GM21423 (cell line): ENCODE measurements around the gene UQCC3.
"Not testable (repeated sequence)": the region's sequence is repeated elsewhere in the genome, so short reads cannot be mapped to it uniquely, and the experiment has no call there.

Experiments used
- ATAC-seq: cut with Tn5 transposase; IDR thresholded peaks from one replicate; pipeline ENCODE4 v1.9.1; 2021; ENCODE audit warnings: mild to moderate bottlenecking, moderate library complexity; ENCODE audit not compliant: unreplicated experiment

The UQCC3 gene

DNA sequence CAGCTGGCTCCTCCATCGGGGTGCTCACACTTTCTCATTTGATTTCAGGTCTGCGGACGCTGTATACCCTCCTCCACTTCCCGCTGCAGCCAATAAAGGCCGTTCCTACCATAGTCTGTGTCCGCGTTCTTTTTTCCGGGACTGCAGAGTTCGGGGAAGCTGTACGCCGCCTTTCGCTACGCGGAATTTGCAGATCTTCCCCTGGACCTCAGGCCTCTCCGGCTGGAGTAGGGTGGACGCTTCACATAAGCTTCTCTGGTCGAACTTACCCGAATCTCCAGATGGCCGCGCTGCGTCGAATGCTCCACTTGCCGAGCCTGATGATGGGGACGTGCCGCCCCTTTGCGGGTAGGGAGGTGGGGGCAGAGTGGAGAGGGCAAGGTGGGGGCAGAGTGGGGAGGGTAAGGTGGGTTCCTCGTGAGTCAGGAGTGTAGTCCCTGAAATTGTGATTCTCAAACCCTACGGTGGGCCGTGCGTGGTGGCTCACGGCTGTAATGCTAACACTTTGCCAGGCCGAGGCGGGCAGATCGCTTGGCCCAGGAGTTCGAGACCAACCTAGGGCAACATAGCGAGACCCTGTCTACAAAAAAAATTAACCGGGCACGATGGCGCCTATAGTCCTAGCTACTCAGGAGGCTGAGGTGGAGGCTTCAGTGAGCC is 5.7 kb upstream of the UQCC3 start:
- peak; percentile 18 for ATAC-seq

DNA sequence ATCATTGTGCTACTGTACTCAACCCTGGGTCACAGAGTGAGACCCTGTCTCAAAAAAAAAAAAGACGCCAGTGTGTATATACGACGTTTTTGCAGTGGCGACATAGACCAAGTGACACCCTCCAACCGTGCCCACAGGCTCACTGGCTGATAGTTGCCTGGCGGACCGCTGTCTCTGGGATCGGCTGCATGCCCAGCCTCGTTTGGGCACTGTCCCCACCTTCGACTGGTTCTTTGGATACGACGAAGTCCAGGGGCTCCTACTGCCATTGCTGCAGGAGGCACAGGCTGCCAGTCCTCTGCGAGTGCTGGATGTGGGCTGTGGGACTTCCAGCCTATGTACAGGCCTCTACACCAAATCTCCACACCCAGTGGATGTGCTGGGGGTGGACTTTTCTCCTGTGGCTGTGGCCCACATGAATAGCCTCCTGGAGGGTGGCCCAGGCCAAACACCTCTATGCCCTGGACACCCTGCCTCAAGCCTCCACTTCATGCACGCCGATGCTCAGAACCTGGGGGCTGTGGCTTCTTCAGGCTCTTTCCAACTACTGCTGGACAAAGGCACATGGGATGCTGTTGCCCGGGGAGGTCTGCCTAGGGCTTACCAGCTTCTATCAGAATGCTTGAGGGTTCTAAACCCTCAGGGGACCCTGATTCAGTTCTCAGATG is 5.1 kb upstream of the UQCC3 start:
- no peak for ATAC-seq

DNA sequence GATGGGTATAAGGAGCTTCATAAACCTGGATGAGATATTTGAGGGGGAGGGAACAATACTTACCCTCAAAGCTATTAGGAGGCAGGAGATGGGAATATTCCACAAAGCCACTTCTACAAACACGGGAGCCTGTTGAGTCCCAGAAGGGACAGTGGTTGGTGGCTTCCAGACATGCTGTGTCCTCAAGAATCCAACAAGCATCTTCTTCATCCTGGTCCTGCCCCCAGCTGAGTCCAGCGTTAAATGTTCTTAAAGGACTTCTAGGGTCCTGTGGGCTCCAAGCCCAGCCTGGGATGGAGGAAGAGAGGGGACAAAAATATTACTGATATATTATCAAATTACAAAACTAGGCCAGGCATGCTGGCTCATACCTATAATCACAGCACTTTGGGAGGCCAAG is 4.0 kb upstream of the UQCC3 start:
- ATAC-seq: no peak

DNA sequence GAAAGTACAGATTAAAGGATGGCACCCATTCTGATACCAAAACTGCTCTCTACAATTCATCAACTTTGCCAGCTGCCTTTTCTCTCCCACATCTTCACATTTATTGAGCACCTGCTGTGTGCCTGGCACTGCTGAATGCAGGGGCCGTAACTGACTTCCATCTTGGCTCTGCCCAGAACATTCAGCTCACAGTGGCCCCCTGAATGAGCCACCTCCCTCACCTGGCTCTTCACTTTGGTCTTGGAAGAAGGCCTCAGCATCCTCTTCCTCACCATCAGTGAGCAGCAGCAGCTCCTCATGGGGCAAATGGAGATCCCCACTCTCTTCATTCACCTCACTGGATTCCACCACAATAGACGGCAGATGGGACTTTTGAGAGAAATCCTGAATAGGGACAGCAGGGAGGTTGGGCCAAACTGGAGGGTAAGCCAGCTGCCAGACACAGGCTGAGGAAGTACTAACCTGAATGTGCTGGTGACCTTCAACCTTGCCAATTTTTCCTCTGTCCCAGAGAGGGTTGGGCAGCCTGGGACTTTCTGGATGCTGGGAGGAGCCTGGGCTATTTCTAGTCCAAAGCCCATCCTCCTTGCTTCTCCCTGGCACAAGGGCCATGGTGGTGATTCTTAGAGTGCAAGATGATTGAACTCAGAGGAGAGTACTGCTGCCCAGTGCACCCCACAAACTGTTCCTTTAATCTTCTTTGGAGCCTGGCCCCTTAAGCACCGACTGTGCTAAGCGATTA is 1.9 kb upstream of the UQCC3 start:
- ATAC-seq: no peak

DNA sequence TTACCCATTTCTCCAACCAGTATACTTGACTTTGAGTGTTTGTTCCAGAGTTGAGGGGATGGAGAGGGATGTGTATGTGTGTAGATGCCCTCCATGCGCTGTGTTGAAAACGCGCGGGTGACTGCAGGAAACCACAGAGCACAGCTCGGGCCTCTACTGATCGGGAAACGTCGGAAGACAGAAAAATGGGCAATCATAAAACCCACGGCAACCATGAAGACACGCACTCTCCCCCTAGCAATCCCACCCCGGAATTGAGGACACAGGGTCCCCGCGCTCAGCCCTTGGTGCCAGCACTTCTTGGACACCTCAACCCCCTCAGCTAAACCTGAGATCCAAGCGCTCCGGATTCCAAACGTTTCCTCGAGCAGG is 251 bp upstream of the UQCC3 start:
- no peak for ATAC-seq

DNA sequence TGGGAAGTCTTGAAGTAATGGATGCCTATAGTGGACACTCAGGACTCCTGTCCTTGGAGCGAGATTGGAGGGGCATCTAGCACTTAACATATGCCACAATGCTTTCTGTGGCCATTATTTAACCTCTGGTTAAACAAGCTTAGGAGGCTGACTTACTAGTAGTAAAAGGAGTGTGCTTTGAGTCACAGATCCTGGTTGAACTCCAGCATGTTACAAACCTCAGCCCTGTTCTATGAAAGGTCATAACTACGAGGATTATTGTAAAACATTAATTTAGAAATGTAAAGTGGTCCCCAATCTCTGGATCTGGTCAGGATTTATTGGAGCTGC is 1.7 kb downstream of the UQCC3 start:
- ATAC-seq: no peak

DNA sequence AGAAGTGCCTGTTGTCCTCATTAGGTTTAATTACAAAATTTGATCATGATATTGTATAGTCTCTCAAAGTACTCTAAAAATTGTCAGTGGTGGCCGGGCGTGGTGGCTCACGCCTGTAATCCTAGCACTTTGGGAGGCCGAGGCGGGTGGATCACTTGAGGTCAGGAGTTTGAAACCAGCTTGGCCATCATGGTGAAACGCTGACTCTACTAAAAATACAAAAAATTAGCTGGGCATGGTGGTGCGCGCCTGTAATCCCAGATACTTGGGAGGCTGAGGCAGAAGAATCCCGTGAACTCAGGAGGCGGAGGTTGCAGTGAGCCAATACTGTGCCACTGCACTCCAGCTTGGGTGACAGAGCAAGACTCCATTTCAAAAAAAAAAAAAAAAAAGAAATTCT is 3.9 kb downstream of the UQCC3 start:
- ATAC-seq: not testable (repeated sequence)

DNA sequence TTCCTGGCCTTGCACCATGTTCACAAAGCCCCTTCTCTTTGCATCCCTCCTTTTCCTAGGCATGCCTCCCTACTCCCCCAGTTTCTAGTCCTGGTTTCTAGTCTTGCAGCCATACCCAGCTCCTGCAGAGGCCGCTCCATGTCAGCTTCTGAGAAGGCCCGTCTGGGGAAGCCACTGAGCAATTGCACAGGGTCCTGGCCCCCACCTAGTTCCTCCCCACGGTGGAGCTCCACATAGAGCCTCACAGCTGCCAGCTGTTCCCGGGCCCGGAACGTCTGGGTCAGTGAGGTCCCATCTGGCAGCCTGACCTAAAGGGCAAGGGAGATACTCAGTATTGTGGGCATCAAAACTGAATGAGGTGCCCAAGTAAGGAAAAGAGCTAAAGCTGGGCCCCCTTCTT is 5.2 kb downstream of the UQCC3 start:
- ATAC-seq: no peak

DNA sequence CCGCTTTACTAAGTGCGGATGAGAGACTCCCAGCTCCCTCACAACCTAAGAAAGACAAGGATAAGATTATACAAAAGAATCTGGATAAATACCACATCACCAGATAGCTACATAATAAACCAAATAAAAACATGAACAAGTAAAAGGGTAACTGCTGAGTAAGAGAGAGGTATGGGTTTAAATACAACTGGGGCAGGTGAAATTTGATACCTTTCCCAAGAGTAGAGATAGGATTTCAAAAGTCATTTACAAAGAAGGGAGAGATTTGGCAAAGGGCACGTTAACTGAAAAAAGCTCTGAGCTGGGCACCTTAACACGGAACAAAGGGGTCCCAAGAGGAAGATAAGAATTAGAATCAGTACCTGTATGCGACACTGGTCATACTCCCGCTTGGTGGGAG is 5.7 kb downstream of the UQCC3 start:
- no peak for ATAC-seq

DNA sequence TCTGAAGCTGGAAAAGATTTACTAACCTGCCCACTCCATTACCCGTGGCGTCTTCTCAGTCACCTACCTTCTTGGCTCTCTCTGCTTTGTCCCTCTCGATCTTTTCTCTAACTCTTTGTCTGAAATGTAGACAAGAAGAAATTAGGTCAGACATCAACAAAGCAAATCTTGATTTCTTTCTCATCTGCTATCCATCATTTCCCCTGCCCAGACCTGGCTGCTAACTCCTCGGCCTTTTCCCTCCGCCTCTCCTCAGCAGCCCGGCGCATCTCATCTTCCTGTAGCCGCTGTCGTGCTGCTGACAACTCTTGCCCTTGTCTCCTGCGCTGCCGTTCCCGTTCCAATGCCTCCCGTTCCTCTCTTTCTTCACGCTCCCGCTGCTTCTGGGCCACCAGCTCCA is 6.2 kb downstream of the UQCC3 start:
- ATAC-seq: no peak

DNA sequence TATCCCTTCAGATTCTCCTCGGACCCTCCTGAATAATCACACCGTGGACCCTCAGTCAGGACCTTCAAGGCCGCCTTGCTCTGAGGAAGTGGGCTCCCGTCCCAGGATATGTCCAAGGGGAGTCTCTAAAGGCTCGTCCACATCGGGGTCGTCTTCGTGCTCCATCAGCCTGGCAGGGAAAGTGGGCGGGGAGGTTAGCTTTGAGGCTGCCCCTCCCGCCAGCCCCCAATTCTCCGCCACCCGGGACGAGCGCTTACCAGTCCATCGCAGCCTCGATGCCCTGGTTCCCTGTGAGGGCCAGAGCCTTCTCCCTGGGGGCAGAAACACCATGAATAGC is 6.9 kb downstream of the UQCC3 start:
- ATAC-seq: peak; percentile 10

DNA sequence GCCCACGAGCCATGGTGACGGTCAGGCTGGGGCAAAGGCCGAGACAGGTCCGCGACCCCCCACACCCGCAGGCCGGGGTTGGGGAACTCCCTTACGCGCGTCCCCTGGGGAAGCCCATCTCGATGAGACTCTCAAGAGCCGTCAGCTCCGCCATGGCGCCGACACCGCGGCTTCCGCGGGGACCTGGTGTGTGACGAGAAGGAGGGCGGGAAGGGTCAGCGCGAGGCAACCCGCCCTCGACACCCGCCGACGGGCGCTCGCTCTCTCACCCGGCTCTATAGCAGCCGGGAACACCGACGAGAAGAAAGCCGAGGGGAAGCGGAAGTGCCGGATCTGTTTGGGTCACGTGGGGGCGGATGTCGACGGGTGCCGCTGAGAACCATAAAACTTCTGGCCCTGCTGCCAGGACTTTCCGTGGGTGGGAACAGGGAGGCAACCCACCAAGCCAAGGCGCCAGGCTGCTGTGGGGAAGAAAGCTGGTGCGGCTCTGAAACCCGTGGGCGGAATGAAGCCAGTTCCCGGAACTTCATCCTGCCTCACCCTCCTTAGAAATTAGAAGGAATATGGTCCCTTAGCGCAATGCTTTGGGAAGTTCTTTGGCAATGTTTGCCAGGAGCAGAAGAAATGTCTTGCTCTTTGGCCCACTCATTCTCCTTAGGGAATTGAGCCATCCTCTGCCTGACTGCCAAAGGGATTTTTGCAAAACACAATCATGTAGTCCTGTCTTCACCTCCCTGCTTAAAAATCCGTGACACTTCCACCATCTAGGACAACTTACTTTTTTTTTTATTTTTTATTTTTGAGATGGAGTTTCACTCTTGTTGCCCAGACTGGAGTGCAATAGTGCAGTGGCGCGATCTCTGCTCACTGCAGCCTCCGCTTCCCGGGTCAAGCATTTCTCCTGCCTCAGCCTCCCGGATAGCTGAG is 7.6 kb downstream of the UQCC3 start, which contains the start of gene UBXN1:
Gene UBXN1 (minus strand): TSS at position 304 of the 927 bp plus-strand sequence. CDS start 150 bp downstream, at position 154.
- ATAC-seq: peak; percentile 76

DNA sequence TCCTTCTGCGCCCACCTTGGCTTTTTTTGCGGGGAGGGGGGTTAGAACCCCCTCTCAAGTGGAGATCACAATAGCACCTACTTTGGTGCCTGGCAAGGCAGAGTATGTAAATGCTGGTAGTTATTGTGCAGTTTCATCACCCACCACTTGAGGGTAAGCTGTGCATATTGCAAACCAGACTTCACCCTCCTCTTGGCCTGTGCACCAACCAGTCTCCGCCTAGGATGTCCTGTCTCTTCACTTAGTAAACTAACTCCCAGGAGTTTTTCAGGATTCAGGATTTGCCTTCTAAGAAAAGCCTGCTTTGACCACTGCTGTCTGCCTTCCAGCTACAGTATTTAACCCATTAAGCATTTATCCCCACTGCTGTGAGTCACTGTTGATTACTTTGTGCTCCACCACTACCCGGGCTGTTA is 9.4 kb downstream of the UQCC3 start:
- no peak for ATAC-seq

DNA sequence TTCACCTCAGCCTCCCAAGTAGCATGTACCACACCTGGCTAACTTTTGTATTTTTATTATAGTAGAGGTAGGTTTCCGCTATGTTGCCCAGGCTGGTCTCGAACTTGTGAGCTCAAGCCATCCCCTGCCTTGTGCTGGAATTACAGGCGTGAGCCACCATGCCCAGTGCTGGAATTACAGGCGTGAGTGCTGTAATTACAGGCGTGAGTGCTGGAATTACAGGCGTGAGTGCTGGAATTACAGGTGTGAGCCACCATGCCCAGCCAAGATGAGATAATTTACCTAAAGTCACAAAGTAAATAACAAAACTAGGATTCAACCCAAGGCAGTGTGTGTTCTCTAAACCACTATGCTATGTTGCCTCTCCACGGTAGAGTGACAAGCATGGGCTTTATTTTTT is 11.0 kb downstream of the UQCC3 start:
- ATAC-seq: no peak

DNA sequence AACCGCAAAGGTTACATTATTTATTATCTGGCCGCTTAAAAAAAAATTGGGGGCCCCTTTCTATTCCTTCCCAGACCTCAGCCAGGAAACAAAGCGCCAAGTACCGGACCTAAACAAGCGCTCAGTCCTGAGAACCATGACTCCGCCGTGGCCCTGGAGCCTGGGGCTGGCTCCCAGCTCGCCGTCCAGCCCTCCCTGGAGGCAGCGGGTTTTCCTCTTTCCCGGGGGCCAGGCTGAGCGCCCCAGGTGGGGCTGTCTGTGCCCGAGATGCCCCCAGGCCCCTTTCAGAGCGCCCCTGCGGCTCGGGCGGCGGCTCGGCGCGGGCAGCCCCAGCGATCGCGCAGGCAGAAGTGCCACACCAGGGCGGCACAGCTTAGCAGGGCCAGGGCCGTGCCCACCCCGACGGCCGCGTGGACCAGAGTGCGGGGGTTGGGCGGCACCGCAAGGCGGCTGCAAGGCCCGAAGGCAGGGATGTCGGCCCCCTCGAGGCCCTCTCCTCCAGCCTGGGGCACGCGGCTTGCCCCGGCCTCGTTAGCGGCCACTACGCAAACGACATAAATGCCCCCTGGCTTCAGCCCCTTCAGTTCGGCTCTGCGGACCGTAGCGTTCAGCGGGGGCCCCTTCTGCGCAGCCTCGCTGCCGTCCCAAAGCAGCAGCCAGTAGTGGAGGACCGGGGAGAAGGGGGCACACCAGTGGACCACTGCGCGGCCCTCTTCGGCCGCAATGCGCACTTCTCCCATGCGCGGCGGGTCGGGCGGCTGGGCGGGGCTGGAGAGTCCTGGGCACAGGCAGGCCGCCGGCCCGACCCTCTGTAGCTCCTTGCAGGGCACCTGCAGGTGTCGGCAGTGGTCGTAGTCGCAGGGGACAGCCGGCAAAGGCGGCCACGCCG is 16.3 kb downstream of the UQCC3 start:
- no peak for ATAC-seq

DNA sequence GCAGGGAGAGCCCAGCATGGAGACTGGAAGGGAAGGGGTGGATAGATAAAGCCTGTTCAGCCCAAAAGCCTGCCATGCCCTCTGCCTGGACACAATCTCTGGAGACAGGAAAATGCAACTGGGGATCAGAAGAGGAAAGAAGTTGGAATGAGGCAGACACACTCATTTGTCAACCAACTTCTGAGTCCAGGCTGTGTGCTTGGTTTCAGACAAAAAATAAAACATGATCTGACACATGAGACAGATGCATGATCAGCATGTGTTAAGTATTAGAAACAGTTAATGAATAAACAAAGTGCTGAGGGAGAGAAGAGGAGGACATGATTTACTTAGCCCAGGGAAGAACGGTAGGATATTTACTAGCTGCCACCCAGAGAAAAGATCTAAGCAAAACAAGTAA is 17.0 kb downstream of the UQCC3 start:
- no peak for ATAC-seq

DNA sequence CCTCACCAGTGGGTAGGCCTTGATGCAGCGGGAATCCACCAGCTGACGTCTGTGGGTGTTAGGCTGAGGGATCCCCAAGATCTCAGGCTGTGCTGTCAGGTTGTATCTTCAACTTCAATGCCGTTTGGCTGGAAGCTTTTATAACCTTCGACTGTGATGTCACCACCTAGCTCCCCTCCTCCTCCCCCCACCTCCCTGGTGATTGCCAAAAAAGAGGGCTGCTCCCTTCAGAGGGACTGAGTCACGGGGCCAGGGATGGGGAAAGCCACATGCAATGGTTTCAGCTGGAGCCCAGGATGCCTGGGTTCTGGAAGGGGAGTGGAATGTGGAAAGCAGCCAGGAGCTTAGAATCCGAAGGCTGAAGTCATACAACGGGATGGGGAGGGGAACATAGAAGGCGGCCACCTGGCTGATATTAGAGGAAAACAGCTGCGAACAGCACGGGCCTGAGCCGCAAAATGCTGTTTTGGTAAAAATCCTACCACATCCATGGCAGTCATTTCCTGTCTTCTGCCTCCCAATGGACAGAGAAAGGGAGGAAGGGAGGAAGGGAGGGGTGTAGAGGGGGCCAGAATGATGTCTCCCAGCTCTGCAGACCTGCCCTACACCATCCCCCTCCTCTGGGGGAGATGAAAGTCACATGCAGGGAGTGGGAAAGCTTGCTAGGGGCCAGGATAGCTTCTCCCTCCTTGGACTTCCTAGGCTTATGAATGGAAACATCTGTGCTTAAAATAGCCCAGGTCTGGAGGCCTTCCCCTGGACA is 18.1 kb downstream of the UQCC3 start, which contains the start of gene LRRN4CL:
Gene LRRN4CL (minus strand): TSS at position 110 of the 763 bp plus-strand sequence. CDS start 1,022 bp downstream, outside the sequence.
- no peak for ATAC-seq

DNA sequence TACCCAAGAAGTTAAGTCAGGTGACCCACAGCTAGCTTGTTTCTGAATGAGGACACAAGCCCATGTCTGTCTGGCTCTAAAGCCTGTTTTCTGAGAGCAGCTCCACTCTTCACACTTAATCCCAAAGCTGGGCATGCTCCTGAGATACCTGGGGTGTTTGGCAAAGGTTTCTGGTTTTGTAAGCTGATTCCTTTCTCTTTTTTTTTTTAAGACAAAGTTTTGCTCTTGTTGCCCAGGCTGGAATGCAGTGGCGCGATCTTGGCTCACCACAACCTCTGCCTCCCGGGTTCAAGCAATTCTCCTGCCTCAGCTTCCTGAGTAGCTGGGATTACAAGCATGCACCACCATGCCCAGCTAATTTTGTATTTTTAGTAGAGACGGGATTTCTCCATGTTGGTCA is 22.2 kb downstream of the UQCC3 start:
- ATAC-seq: not testable (repeated sequence)

DNA sequence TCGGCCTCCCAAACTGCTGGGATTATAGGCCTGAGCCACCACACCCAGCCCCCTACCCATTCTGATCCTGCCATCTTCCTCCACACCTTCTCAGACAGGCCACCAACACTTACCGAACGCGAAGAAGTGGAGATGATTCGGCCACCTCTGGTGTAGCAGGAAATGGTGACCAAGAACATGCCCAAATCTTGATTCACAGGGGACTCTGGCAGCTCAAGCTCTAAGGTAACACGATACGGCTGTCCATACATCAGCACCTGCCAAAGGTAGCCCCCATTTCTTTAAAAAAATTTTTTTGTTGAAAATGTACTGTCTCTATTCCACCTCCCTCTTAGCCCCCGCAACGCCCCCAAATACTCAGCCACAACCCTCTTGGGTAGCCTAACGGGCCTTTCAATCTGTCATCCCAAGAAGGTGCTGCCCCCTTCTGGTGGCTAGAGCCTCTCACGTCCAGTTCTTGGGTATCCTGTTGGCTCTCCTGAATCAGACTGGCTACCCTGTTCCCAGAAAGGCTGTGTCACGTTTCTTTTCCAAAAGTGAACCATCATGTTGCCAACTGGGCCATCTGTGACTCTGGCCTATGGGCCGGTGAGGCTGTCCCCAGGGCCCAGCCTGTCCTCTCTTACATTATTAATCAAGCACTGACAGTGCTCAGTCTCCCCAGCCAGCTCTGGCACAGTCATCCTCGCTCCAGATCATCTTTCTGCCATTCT is 23.1 kb downstream of the UQCC3 start:
- ATAC-seq: no peak
